SK-N-SH (cell line): ENCODE results near the gene IFT20. TPM values are rescaled to one million over a fixed set of nuclear protein-coding genes. Genes with fewer than 3 reads are reported as not detected.

Source experiments
- CTCF ChIA-PET: fragments of 300-600, 350-600 bp; formaldehyde crosslinking; extraction: SDS; loops from one replicate; lab custom pipeline; 2021; lab: Yijun Ruan, JAX
- POLR2A ChIA-PET: fragments of 350-600 bp; sonication (Branson Sonifier 250); formaldehyde crosslinking; extraction: SDS; loops from one replicate; lab custom pipeline; 2020; ENCODE audit warnings: antibody characterized with exemption, inconsistent platforms; lab: Yijun Ruan, JAX
- DNase-seq: peaks from one replicate; pipeline ENCODE4 v3.0.0; 2012
- H2AFZ ChIP-seq: fragments of 200-600 bp; sonication (generic); 2 replicates; pipeline ENCODE4 v1.8.1; 2016; ENCODE audit warnings: antibody characterized with exemption, mild to moderate bottlenecking, low read depth
- H3F3A ChIP-seq: fragments of 200-600 bp; sonication (generic); replicated peaks from 2 replicates; pipeline ENCODE3; 2016; ENCODE audit warnings: antibody characterized with exemption, mild to moderate bottlenecking; ENCODE audit not compliant: insufficient read depth
- H3K27ac ChIP-seq, 2 experiments: fragments of 200-500 bp in 1 of 2; fragments of 200-600 bp in 1 of 2; sonication (Bioruptor generic) in 1 of 2; sonication (generic), shearing (Covaris generic) in 1 of 2; 2 replicates each; pipeline versions ENCODE4 v1.5.1 to v1.6.1; 2014 to 2016; ENCODE audit warnings: low read depth in 2 of 2, inconsistent platforms in 1 of 2, low read length in 1 of 2, mild to moderate bottlenecking in 1 of 2, mixed read lengths in 1 of 2
- H3K27me3 ChIP-seq: fragments of 200-600 bp; sonication (generic), shearing (Covaris generic); 2 replicates; pipeline ENCODE4 v1.6.1; 2016; ENCODE audit warnings: mixed run types; ENCODE audit not compliant: insufficient read depth
- H3K36me3 ChIP-seq, 2 experiments: fragments of 200-500 bp in 1 of 2; fragments of 200-600 bp in 1 of 2; sonication (Bioruptor generic) in 1 of 2; sonication (generic) in 1 of 2; replicated peaks in 1 of 2; 2 replicates each; pipeline versions ENCODE3 to v1.5.1; 2014 to 2016; ENCODE audit warnings: low read length in 1 of 2, mild to moderate bottlenecking in 1 of 2; ENCODE audit not compliant: insufficient read depth in 2 of 2, control insufficient read depth in 1 of 2
- H3K4me1 ChIP-seq, 2 experiments: fragments of 200-500 bp in 1 of 2; fragments of 200-600 bp in 1 of 2; sonication (Bioruptor generic) in 1 of 2; sonication (generic), shearing (Covaris generic) in 1 of 2; 2 replicates each; pipeline versions ENCODE4 v1.5.1 to v1.6.1; 2014 to 2016; ENCODE audit warnings: low read depth in 1 of 2, low read length in 1 of 2, mixed run types in 1 of 2; ENCODE audit not compliant: insufficient read depth in 2 of 2, control insufficient read depth in 1 of 2
- H3K4me2 ChIP-seq: fragments of 200-600 bp; sonication (generic), shearing (Covaris generic); 2 replicates; pipeline ENCODE4 v1.6.1; 2017; ENCODE audit warnings: mixed run types
- H3K4me3 ChIP-seq, 2 experiments: fragments of 200-500 bp in 1 of 2; fragments of 200-600 bp in 1 of 2; sonication (Bioruptor generic) in 1 of 2; sonication (generic), shearing (Covaris generic) in 1 of 2; 2 replicates each; pipeline versions ENCODE4 v1.5.1 to v1.8.1; 2014 to 2016; ENCODE audit warnings: low read depth in 2 of 2, inconsistent platforms in 1 of 2, low read length in 1 of 2, mild to moderate bottlenecking in 1 of 2, mixed read lengths in 1 of 2, moderate library complexity in 1 of 2
- H3K79me2 ChIP-seq: fragments of 200-600 bp; sonication (generic); 2 replicates; pipeline ENCODE4 v1.8.1; 2017; ENCODE audit warnings: mild to moderate bottlenecking; ENCODE audit not compliant: insufficient read depth
- H3K9ac ChIP-seq: fragments of 200-600 bp; sonication (generic); 2 replicates; pipeline ENCODE4 v1.6.1; 2017; ENCODE audit warnings: mixed run types
- H3K9me2 ChIP-seq: fragments of 200-600 bp; sonication (generic); 2 replicates; pipeline ENCODE4 v1.6.1; 2017; ENCODE audit warnings: mixed run types
- H3K9me3 ChIP-seq: fragments of 200-600 bp; sonication (generic); 2 replicates; pipeline ENCODE4 v1.6.1; 2017; ENCODE audit warnings: mixed run types, mild to moderate bottlenecking, moderate library complexity
- H4K20me1 ChIP-seq: fragments of 200-600 bp; sonication (generic); 2 replicates; pipeline ENCODE4 v1.6.1; 2017; ENCODE audit warnings: mild to moderate bottlenecking, mixed run types; ENCODE audit not compliant: insufficient read depth
- CHD2 ChIP-seq: fragments of 150-350 bp; IDR thresholded peaks from 2 replicates; pipeline ENCODE4 v1.6.1; 2018; ENCODE audit warnings: low read length; ENCODE audit not compliant: partially characterized antibody
- ELF1 ChIP-seq: IDR thresholded peaks from 2 replicates; pipeline ENCODE4 v1.4.0; 2012
- FOSL2 ChIP-seq: IDR thresholded peaks from 2 replicates; pipeline ENCODE4 v1.4.0; 2012; ENCODE audit warnings: low read depth, mild to moderate bottlenecking, moderate library complexity, borderline replicate concordance
- FOXJ3 ChIP-seq: sonication (generic); formaldehyde crosslinking; IDR thresholded peaks from 2 replicates; pipeline ENCODE4 v1.5.1; 2020; ENCODE audit warnings: mild to moderate bottlenecking, missing genetic modification reagents
- FOXM1 ChIP-seq: IDR thresholded peaks from 2 replicates; pipeline ENCODE4 v1.4.0; 2012; ENCODE audit warnings: low read depth, mild to moderate bottlenecking
- JUND ChIP-seq: IDR thresholded peaks from 2 replicates; pipeline ENCODE4 v1.4.0; 2012
- MXI1 ChIP-seq: IDR thresholded peaks from 2 replicates; pipeline ENCODE4 v1.6.1; 2012; ENCODE audit warnings: mild to moderate bottlenecking, low read depth, low read length, improper control_type of control experiment
- NFIC ChIP-seq: IDR thresholded peaks from 2 replicates; pipeline ENCODE4 v1.4.0; 2012; ENCODE audit warnings: borderline replicate concordance
- NRF1 ChIP-seq: IDR thresholded peaks from 2 replicates; pipeline ENCODE4 v1.6.1; 2012; ENCODE audit warnings: low read depth, mild to moderate bottlenecking, low read length
- POLR2AphosphoS5 ChIP-seq: IDR thresholded peaks from 2 replicates; pipeline ENCODE4 v1.6.1; 2012; ENCODE audit warnings: low read depth, low read length
- SIN3A ChIP-seq: IDR thresholded peaks from 2 replicates; pipeline ENCODE4 v1.6.1; 2012; ENCODE audit warnings: low read depth, mild to moderate bottlenecking, low read length, moderate library complexity, borderline replicate concordance
- SMC3 ChIP-seq: IDR thresholded peaks from 2 replicates; pipeline ENCODE4 v1.6.1; 2012; ENCODE audit warnings: low read depth, low read length, improper control_type of control experiment
- TEAD4 ChIP-seq: IDR thresholded peaks from 2 replicates; pipeline ENCODE4 v1.4.0; 2012; ENCODE audit warnings: mild to moderate bottlenecking, borderline replicate concordance; ENCODE audit not compliant: insufficient read depth
- WGBS: methylation state at CpG from one replicate; pipeline ENCODE4 v1.1.6; 2017; ENCODE audit warnings: low lambda C conversion rate; 5-methylcytosine and 5-hydroxymethylcytosine counted together
- polyA plus RNA-seq, 3 experiments: library from polyadenylated mRNA; depleted of rRNA; stranded (reverse); fragments of >200 nt; gene quantifications; 2 replicates each; pipeline ENCODE4 v1.2.3, GENCODE V29; 2012
- TF ChIP-seq, protein P1 (sequence below): fragments of 150-350 bp; IDR thresholded peaks from 2 replicates; pipeline ENCODE4 v1.6.1; 2016; ENCODE audit warnings: mild to moderate bottlenecking, low read depth, low read length

IFT20 gene
- polyA plus RNA-seq, 1 of the 3 experiments (the other 2 are of a cell fraction), result 75.6 TPM

GRCh38 chr17:28306954-28307401, 28.3 kb downstream of the IFT20 start:
- Histone ChIP-seq H3F3A (no peaks in the 10 kb centered on the region), H3K27ac (no peak overlapping the region), H4K20me1 (no peaks in the 10 kb centered on the region), H3K36me3 (no peaks in the 10 kb centered on the region), H3K27me3 (no peaks in the 10 kb centered on the region), H3K4me2 (no peak overlapping the region), H3K9me3 (no peaks in the 10 kb centered on the region), H2AFZ (no peak overlapping the region), H3K9me2 (no peaks in the 10 kb centered on the region), H3K4me3 (no peak overlapping the region), H3K79me2 (no peaks in the 10 kb centered on the region), H3K4me1 (no peaks in the 10 kb centered on the region), H3K9ac (no peak overlapping the region)
- DNase-seq, result no peak
- no peak for TF ChIP-seq MXI1
- no peak for TF ChIP-seq CHD2
- no peak for TF ChIP-seq JUND
- TF ChIP-seq, protein P1, sequence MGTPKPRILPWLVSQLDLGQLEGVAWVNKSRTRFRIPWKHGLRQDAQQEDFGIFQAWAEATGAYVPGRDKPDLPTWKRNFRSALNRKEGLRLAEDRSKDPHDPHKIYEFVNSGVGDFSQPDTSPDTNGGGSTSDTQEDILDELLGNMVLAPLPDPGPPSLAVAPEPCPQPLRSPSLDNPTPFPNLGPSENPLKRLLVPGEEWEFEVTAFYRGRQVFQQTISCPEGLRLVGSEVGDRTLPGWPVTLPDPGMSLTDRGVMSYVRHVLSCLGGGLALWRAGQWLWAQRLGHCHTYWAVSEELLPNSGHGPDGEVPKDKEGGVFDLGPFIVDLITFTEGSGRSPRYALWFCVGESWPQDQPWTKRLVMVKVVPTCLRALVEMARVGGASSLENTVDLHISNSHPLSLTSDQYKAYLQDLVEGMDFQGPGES, result no peak
- TF ChIP-seq NFIC, result no peak
- TF ChIP-seq FOXM1, result no peak
- no peak for TF ChIP-seq FOSL2
- TF ChIP-seq SIN3A, result no peak
- no peak for TF ChIP-seq TEAD4
- no peak for TF ChIP-seq ELF1
- TF ChIP-seq POLR2AphosphoS5, result no peak
- TF ChIP-seq SMC3, result no peak
- ChIA-PET POLR2A (no interaction called here), CTCF (interaction anchor here (0.7 kb wide), 1 partner anchor 24 kb away, joined by 3 read pairs; no protein-coding TSS in a partner anchor)
- 92% methylated on average over 26 of the region's 38 CpGs for WGBS

- H3K9ac ChIP-seq, result no peak overlapping the region
- no peak for DNase-seq
- H3K36me3 ChIP-seq, result no peaks in the 10 kb centered on the region
- H3F3A ChIP-seq, result no peaks in the 10 kb centered on the region
- H3K4me2 ChIP-seq, result no peak overlapping the region
- H3K79me2 ChIP-seq, result no peaks in the 10 kb centered on the region
- CTCF ChIA-PET, result interaction anchor here (0.6 to 1.1 kb wide), 3 partner anchors 10 to 151 kb away, joined by 3 read pairs; no protein-coding TSS in a partner anchor
- no peak overlapping the region for H3K27ac ChIP-seq
- no peaks in the 10 kb centered on the region; the same call in 1 of the 2 replicates for H3K27me3 ChIP-seq
- no peak overlapping the region for H3K4me3 ChIP-seq
- no peaks in the 10 kb centered on the region for H3K9me3 ChIP-seq
- WGBS, result 80% methylated on average over 3 of the region's 3 CpGs
- H4K20me1 ChIP-seq, result no peaks in the 10 kb centered on the region
- H3K4me1 ChIP-seq, result no peaks in the 10 kb centered on the region
- TF ChIP-seq POLR2AphosphoS5 (no peak), FOXJ3 (no peak), NRF1 (no peak), FOSL2 (no peak)
- TF ChIP-seq, all 33 proteins: peak for 0
- Histone ChIP-seq H2AFZ (no peak overlapping the region), H3K9me2 (no peaks in the 10 kb centered on the region)
- POLR2A ChIA-PET, result no interaction called here
Measured at GRCh38 chr17:28298449-28298848, 36.8 kb downstream of the IFT20 start.
